GM19025 (cell line): ENCODE measurements around the gene ZNF521.
"Not testable (repeated sequence)": the region's sequence is repeated elsewhere in the genome, so short reads cannot be mapped to it uniquely, and the experiment has no call there.

Experiments
- ATAC-seq: cut with Tn5 transposase; IDR thresholded peaks from one replicate; pipeline ENCODE4 v1.9.1; 2021; ENCODE audit warnings: mild to moderate bottlenecking, low read depth, moderate library complexity; ENCODE audit not compliant: unreplicated experiment

ZNF521 gene

DNA sequence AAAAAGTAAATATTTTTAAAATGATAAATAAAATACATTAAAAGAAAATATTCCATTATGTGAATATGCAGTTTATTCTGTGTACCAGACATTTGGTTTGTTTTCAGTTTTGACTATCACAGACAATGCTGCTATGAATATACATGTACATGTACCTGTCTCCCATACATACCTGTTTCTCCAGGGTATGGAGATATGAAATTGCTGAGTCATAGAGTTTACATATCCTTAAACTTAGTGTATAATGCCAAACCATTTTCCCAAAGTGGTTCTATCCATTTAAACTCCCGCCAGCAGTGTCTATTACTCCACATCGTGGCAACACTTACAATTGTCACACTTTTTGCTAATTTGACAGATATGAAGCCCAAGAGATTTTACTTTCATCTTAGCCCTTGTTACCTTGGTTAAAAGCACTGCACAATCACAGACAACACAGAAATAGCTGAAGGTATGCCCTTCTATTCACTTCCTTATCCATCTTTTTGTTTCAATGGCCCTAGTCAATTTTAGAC lies 56.3 kb downstream of the ZNF521 start:
- ATAC-seq = no peak

DNA sequence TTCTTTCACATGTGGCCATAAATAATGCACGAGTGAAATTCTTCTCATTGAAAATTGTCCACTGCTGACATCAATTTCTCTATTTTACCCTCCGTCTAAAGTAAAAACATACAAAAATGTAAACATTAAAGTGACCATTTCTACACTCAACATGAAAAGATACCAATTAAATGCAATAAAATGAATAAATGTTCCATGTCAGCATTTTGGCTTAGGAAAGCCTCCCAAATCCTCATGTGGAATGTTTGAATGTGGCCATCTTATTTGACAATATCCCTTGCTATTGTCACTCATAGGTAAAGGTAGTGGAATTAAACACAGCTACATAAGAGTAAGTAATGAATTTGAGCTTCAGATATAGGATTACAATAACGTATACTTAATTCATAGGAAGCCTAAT lies 60.8 kb downstream of the ZNF521 start:
- no peak for ATAC-seq

DNA sequence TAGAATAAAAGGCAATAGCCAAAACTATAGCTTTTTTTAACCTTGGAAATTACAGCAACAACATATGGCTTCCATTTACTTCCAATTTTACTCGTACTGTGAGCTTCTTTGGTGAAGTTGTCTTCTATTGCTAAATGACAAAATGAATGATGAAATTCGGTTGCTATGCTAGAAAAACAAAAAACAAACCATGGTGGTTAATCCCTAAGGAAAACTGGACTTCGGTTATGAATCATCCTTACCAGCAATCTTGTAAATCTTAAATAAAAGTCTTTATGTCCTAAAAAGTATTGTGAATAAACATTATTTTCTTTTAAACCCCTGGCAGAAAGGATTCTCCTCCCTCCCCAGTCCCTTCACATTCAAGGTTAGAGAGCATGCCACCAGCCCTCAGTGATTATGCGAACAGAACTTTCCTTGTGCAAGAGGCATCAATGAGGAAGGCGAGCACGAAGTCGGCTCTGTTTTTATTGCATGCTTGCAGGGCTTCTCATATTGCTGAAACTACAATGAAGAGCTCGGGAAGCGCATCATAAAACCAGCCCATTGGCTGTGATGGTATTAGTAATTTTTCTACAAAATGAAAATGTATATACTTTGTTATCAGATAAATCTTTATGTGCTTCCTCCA lies 62.9 kb downstream of the ZNF521 start:
- ATAC-seq = no peak

DNA sequence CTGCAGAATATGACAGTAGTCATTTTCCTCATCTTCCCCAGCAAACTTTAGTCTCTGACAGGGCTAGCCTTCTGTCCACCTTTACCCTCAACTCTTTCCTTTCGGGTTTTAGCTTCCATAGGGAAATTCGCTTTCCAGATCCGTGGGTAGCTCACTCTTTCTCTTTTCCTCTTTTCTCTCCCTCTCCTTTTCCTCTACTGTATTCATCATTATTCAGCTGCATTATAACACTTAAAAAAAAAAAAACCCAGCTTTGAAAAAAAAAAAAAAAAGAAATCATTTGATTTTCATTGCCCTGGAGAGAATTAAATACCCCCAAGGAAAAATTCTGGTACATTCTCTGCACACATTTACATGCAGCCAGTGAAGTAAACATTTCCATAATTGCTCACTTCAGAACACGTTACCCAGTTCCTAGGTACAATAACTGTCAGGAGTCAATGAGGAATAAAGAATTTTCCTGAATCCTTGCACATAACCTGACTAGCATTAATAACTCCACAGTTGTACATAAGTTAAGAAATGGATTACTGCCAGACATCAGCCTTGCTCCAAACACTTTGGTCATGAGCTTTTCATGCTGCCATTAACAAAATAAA lies 63.5 kb downstream of the ZNF521 start:
- no peak for ATAC-seq

DNA sequence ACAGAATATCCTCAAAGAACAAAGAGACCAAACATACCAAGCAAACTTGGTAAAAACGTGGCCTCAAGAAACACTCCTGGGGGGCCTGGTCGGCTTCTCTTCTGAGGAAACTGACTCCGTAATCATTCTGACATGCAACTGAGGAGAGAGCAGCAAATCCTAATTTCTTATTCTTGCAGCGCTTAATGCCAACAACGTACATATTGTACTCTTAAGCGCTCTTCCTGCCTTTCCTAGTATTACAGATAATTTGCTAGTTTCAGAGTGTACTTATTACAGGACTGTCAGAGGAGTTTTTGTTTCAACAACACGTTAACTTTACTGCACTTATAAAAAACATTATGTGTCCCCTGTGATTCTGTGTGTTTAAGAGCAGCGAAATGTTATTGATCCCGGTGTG lies 64.9 kb downstream of the ZNF521 start:
- no peak for ATAC-seq

DNA sequence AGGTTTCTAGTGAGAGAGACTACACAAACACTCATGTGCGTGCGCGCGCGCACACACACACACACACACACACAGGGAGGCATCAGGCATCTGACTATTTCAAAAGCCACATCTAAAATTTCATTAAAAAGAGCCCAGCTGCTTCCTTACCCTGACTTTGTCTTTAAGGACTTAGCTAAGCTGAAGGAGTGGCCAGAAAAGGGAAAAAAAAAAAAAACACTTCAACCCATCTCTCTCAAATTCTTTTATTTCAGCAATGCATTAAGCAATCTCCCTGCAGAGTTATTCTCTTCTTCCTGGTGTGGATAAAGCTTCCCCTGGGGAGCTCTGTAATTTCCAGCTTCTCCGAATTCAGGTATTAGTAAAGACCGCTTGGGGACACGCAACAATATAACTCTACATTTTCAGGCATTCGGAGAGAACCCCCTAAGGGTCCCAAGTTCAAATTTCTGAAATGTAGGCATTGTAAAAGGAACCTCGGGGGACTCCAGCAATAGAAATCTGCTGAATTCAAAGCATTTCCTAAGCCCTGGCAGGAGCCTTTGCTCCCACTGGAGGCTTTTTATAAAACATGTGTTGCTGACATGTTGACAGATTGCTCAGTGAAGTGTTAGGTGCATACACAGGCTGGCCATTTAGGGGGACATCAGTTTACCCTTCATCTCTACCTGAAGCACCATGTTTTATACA lies 67.0 kb downstream of the ZNF521 start:
- ATAC-seq = no peak

DNA sequence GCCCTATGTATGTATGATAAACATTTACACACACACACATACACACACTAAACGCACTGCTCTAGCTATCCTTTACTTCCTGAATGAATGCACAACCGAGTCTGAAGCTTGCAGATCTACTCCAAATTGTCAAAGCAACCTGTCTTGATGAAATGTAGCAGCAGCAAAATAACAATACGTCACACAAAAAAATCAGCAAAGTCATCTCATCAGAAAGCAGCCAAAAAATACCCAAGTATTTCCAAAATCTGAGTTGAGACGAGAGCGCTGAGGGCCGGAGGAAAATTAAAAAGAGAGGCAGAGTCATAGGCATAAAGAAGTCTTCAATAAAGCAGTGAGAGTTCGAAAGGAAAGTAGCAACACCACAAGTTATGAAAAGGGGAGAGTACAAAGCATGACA lies 67.7 kb downstream of the ZNF521 start:
- no peak for ATAC-seq

DNA sequence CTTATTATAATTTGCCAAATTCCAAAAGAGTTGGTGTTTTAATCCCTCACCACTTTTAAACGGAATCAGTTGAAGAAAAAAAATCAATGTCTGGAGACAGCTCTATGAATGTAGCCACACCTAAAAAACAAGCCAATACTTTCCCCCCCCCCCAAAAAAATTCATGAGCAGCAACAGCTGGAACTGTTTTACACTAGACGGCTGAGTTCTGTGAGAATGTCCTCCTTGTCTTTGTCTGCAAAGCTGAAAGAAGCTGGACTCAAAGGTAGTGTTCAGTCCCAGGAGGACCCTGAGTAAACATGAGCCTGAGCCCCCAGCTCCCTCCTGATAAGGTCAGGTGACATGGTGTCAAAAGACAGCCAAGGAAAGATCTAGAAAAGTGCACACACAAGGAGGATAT lies 68.2 kb downstream of the ZNF521 start:
- no peak for ATAC-seq

DNA sequence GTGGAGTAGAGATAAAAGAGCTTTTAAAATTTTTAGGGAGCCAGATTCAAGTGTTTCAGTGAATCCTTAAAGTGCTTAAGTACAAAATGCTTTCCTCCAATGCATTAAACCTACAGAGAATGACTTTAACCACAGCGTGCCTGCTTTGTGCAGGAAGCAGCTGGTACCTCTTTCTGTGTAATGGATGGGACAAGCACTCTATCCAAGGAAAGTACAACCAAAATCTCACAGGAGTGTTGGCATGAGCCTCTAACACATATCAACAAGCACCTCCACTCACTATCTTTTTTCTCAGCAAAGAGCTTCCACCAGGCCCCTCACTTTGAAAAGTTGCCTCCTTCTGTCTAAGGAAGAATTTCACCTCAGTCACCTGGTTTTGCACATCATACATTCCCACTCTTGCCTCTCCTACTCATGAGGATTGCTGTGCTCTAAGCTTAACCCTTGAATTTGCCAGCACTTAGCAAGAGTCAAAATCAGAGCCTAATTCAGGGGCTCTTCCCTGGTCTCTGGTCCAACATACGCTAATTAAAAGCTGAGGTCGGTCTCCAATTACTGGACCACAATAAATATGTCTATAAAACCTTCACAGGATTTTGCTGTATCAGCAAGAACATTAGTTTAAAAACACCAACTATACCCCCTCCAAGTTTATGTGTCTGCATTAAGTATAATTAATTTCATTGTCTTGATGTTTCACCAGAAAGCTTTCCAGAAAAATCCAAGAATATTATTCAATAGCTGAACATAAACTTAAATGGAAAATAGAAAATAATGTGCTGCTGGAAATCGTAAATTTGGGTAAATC lies 68.9 kb downstream of the ZNF521 start:
- ATAC-seq = no peak

DNA sequence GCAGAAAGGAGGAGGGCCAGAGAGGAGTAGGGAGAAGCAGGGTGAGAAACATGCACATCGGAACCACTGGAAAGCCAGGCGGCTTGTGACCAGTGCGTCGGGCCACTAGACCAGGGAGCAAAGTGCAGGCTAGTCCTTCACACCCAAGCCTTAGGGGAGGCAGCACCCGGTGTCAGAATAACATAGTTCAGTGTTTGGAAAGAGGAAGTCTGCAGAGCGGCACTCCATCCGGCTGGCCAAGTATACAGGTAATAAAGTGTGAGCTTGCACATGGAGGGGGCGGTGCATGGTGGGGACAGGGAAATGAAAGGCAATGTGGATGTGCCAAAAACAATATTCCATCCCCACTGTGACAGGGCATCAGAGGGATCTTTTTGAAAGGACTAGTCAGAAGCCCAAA lies 69.7 kb downstream of the ZNF521 start:
- ATAC-seq = no peak

DNA sequence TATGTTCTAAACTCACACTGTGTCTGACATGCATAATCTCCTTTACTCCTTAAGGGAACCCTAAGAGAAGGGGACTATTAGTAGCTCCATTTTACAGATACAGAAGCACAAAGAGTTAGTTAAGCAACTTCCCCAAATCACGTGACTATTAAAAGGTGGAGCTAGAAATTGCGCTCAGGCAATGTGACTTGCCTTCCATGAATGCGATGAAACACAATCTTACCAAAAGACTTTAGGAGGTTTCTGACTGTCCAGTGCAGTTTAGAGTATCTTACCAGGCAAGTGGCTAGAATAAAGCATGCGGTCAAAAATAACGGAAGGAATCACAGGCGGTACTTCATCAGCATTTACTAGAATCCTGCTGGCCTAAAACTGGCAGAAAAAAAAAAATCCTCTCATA lies 70.4 kb downstream of the ZNF521 start:
- no peak for ATAC-seq

DNA sequence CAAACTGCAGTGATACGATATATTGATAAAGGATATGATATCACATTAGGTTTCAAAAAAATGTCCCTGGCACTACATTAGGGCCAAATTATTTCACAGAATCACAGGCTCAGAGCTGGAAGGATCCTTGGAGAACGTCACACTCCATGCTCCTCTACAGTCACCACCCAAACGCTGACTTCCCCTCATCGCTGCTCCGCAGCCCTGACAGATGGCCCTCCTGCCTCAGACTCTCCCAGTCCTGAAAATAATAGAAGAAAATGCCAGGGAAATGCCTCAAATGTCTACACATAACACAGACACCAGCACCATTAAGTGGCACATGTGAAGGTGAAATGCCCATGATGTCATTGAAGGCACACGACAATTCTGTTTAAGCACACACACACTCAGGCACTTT lies 72.0 kb downstream of the ZNF521 start:
- no peak for ATAC-seq

DNA sequence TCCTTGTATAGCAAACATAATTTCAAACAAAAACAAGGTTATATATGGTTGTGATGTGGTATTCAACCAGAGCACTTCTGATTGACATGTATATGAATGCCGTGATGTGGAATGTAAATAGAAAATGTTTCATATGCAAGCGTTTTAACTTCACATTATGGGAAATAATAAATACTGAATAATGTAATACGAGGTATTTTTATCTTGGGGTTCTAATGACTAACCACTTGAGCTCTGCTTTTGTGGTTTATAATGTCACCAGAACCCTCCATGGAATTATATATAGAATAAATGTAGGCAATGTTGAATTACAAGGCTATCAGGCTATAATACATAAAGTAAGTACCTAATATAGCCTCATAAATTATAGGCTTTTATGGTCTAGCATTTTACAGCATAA lies 72.4 kb downstream of the ZNF521 start:
- no peak for ATAC-seq

DNA sequence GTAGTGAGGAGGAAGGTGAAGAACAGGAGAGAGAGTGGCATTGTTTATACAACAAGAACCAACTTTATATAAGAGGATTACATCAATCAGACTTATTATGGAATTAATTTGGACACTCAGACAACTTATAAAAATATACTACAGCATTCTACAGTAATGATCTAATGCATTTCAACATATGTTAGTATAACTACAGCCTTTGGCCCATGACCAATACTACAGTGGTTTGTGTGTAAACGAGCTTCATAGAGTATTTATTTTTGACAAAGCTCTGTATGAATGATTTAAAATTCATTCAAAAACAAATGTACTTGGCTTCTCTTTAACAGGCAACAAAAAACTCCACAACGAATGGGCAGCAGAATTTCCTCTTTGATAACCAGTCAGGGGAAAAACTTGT lies 72.8 kb downstream of the ZNF521 start:
- ATAC-seq = no peak

DNA sequence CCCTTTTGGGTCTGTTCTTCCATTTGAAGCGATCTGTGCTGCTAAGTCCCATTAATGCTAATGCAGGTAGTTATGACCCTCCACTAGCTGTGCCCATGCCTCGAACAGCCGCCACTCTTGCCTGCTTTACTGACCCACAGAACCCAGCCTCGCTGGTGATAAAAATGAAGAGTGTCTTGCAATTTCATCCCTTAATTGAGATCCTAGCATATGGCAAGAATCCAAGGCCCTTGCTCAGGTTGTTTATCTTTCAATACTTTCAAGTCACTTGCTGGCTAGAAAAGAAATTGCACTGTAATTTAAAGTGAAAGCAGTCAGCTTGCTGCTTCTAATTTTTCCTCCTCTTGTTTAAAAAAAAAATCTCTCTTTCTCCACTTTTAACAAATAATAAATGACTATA lies 73.6 kb downstream of the ZNF521 start:
- no peak for ATAC-seq

DNA sequence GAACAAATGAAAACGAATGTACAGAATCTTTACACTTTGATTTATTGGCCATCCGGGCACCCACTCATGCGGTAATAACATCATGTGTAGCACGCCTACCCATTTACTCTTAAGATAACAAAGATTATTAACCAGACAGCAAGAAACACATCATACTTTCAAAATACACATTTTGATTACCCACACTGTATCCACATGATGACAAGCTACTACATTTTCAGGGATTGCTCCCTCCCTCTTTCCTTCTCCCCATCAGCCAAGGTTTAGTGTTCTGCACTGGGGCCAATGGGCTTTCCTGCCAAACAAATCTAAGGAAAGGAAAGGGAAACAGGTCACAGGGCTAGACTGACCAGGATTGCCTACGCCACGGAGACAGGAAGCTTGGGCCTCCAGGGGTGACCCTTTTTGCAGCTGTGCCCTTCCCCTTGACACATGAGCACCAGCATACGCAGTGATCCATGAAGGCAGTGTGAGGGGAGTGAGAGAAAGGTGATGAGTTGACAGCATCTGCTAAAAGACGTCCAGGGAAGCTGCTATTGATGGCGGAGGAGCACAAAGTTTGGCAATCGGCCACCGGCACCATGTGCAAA lies 76.5 kb downstream of the ZNF521 start:
- no peak for ATAC-seq

DNA sequence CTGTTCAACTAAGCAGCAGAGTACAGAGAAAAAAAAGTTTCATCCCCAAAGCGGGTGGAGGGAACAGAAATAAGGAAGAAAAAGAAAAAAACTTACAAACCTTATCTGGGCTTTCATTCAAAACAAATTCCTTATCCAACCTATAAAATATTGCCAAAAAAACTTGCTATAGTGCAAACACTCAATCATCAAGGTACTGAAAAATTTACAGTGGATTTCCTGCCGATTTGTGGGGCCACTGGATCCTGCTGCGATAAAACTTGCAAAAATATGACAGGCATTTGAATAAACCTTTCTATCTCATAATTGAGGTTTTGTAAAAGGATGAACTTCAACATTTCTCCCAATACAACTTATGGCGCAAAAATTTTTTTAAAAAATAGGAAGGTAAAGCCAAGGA lies 77.0 kb downstream of the ZNF521 start:
- no peak for ATAC-seq

DNA sequence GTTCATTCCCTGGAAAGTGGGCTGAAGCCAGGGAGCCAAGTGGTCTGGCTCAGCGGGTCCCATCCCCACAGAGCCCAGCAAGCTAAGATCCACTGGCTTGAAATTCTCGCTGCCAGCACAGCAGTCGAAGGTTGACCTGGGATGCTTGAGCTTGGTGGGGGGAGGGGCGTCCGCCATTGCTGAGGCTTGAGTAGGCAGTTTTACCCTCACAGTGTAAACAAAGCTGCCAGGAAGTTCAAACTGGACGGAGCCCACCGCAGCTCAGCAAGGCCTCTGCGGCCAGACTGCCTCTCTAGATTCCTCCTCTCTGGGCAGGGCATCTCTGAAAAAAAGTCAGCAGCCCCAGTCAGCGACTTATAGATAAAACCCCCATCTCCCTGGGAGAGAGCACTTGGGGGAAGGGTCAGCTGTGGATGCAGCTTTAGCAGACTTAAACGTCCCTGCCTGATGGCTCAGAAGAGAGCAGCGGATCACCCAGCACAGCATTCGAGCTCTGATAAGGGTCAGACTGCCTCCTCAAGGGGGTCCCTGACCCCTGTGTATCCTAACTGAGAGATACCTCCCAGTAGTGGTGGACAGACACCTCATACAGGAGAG lies 84.9 kb downstream of the ZNF521 start:
- not testable (repeated sequence) for ATAC-seq

DNA sequence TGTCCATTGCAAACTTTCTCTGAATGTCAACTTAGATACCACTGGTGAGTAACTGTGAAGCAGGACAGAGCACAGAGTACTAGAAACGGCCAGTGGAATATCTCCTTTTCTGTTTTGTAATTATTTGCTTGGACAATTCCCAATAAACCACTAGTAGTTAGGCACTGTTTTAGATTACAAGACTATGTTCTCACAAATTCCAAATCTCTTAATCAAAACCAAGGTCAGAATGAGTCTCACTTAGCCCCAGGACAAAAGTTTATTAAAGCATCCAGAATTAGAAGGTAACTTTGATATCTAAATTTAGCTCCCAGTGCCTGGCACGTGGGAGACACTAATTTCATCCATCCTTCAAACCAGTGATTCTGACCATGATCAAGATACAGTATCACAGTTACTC lies 89.0 kb downstream of the ZNF521 start:
- no peak for ATAC-seq

DNA sequence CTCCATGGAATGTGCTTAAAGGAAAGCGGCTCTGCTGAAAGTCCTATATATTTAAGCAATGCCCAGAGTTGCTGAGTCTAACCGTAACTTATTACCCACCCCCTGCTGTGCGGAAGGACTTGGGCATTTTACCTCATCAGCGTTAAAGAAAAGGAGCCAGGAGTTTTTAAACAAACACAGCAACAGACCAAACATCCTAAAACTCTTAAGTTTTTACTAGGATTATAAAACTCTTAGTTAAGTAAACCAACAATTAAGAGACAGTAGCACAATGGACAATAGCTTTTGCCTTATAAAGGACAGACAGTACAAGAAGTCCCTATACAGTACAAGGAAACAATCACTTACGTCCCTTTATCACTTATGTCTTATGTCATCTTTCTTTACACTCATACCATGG lies 90.2 kb downstream of the ZNF521 start:
- no peak for ATAC-seq
